ENCODE results near the gene EXO1. TPM values are rescaled to one million over a fixed set of nuclear protein-coding genes. Genes with fewer than 3 reads are reported as not detected.

Gene EXO1
- total RNA-seq, 2 experiments from 2014 or later: 53.8 to 57.8 TPM

GRCh38 chr1:241837901-241838300 is 10.1 kb upstream of the EXO1 start:
- ChIA-PET CTCF (interaction anchor here (0.6 to 1.7 kb wide), 2 partner anchors 56 to 227 kb away, joined by 3 to 9 read pairs; no protein-coding TSS in a partner anchor), POLR2A (no interaction called here)
- Mint-ChIP-seq H3K27me3 (peaks cover 6% of the 10 kb centered on the region), H3K4me3 (no peak overlapping the region), H3K36me3 (ENCODE audit: low read depth) (no peaks in the 10 kb centered on the region), H3K27ac (no peak overlapping the region), H3K9me3 (ENCODE audit: low read depth) (no peaks in the 10 kb centered on the region), H3K4me1 (peaks cover 2% of the 10 kb centered on the region)
- intact Hi-C loops (cut with DNase I, micrococcal nuclease): no loop called here
- DNase-seq (no peak), ATAC-seq (no peak)

GRCh38 chr1:241838897-241839296 is 9.1 kb upstream of the EXO1 start:
- Mint-ChIP-seq H3K4me3 (no peak overlapping the region), H3K4me1 (peaks cover 2% of the 10 kb centered on the region), H3K27ac (no peak overlapping the region), H3K27me3 (peaks cover 6% of the 10 kb centered on the region), H3K36me3 (ENCODE audit: low read depth) (no peaks in the 10 kb centered on the region), H3K9me3 (ENCODE audit: low read depth) (no peaks in the 10 kb centered on the region)
- intact Hi-C loops (cut with DNase I, micrococcal nuclease): no loop called here
- CTCF ChIA-PET: interaction anchor here (0.7 to 1.7 kb wide), 5 partner anchors 9 to 326 kb away, joined by 3 to 9 read pairs (median 5); no protein-coding TSS in a partner anchor
- DNase-seq: no peak
- POLR2A ChIA-PET: no interaction called here
- no peak for ATAC-seq

- DNase-seq (no peak), ATAC-seq (no peak)
- Mint-ChIP-seq H3K27ac (no peak overlapping the region), H3K36me3 (ENCODE audit: low read depth) (no peaks in the 10 kb centered on the region), H3K4me3 (no peak overlapping the region), H3K4me1 (peaks cover 2% of the 10 kb centered on the region), H3K27me3 (peaks cover 6% of the 10 kb centered on the region), H3K9me3 (ENCODE audit: low read depth) (no peaks in the 10 kb centered on the region)
- intact Hi-C loops (cut with DNase I, micrococcal nuclease): no loop called here
- ChIA-PET POLR2A (no interaction called here), CTCF (interaction anchor here (0.7 to 1.7 kb wide), 3 partner anchors 212 to 327 kb away, joined by 3 to 9 read pairs (median 3); no protein-coding TSS in a partner anchor)
Measured at GRCh38 chr1:241839369-241839979, 8.5 kb upstream of the EXO1 start.

- Mint-ChIP-seq H3K4me3 (no peak overlapping the region), H3K9me3 (ENCODE audit: low read depth) (no peaks in the 10 kb centered on the region), H3K27me3 (peaks cover 6% of the 10 kb centered on the region), H3K27ac (no peak overlapping the region), H3K36me3 (ENCODE audit: low read depth) (no peaks in the 10 kb centered on the region), H3K4me1 (peaks cover 2% of the 10 kb centered on the region)
- no peak for ATAC-seq
- ChIA-PET CTCF (interaction anchor here (0.8 to 1.0 kb wide), 2 partner anchors 164 to 213 kb away, joined by 3 read pairs; no protein-coding TSS in a partner anchor), POLR2A (no interaction called here)
- intact Hi-C loops (cut with DNase I, micrococcal nuclease): no loop called here
- no peak for DNase-seq
Measured at GRCh38 chr1:241840164-241840563, 7.8 kb upstream of the EXO1 start.

GRCh38 chr1:241841691-241842090 is 6.3 kb upstream of the EXO1 start:
- no peak overlapping the region for H3K4me3 Mint-ChIP-seq
- no peak for DNase-seq
- ATAC-seq: no peak
- H3K36me3 Mint-ChIP-seq (ENCODE audit: low read depth): no peaks in the 10 kb centered on the region
- no peaks in the 10 kb centered on the region for H3K9me3 Mint-ChIP-seq (ENCODE audit: low read depth)
- no peak overlapping the region for H3K27ac Mint-ChIP-seq
- POLR2A ChIA-PET: interaction anchor here (1.6 kb wide), 1 partner anchor 10 kb away, joined by 3 read pairs; no protein-coding TSS in a partner anchor
- peaks cover 2% of the 10 kb centered on the region for H3K4me1 Mint-ChIP-seq
- H3K27me3 Mint-ChIP-seq: peaks cover 3% of the 10 kb centered on the region
- CTCF ChIA-PET: interaction anchor here (1.5 kb wide), 1 partner anchor 215 kb away, joined by 4 read pairs; no protein-coding TSS in a partner anchor
- intact Hi-C loops (cut with DNase I, micrococcal nuclease): no loop called here

GRCh38 chr1:241842565-241842964 is 5.4 kb upstream of the EXO1 start:
- Mint-ChIP-seq H3K4me3 (no peak overlapping the region), H3K27me3 (peaks cover 3% of the 10 kb centered on the region)

GRCh38 chr1:241844593-241844992 is 3.4 kb upstream of the EXO1 start:
- intact Hi-C loops (cut with DNase I, micrococcal nuclease): no loop called here
- H3K27ac Mint-ChIP-seq: no peak overlapping the region
- H3K9me3 Mint-ChIP-seq (ENCODE audit: low read depth): no peaks in the 10 kb centered on the region
- ChIA-PET CTCF (interaction anchor here (0.7 to 1.0 kb wide), 3 partner anchors 12 to 23 kb away, joined by 3 read pairs; no protein-coding TSS in a partner anchor), POLR2A (no interaction called here)
- DNase-seq (no peak), ATAC-seq (no peak)
- H3K4me3 Mint-ChIP-seq: no peak overlapping the region
- H3K36me3 Mint-ChIP-seq (ENCODE audit: low read depth): peaks cover 12% of the 10 kb centered on the region
- peaks cover 12% of the 10 kb centered on the region for H3K4me1 Mint-ChIP-seq
- H3K27me3 Mint-ChIP-seq: peaks cover 3% of the 10 kb centered on the region

More at GRCh38 chr1:241842565-241842964, 5.4 kb upstream of the EXO1 start:
- no peak overlapping the region for H3K27ac Mint-ChIP-seq
- no peaks in the 10 kb centered on the region for H3K36me3 Mint-ChIP-seq (ENCODE audit: low read depth)
- ChIA-PET CTCF (interaction anchor here (0.6 to 1.5 kb wide), 3 partner anchors 61 to 349 kb away, joined by 4 read pairs; no protein-coding TSS in a partner anchor), POLR2A (interaction anchor here (0.7 to 1.6 kb wide), 2 partner anchors 9 to 26 kb away, joined by 3 read pairs; no protein-coding TSS in a partner anchor)
- DNase-seq: no peak
- no peak for ATAC-seq
- intact Hi-C loops (cut with DNase I, micrococcal nuclease): no loop called here
- peaks cover 9% of the 10 kb centered on the region for H3K4me1 Mint-ChIP-seq
- H3K9me3 Mint-ChIP-seq (ENCODE audit: low read depth): no peaks in the 10 kb centered on the region

- Mint-ChIP-seq H3K27ac (no peak overlapping the region), H3K36me3 (ENCODE audit: low read depth) (peaks cover 21% of the 10 kb centered on the region), H3K4me1 (peaks cover 14% of the 10 kb centered on the region), H3K4me3 (no peak overlapping the region), H3K9me3 (ENCODE audit: low read depth) (no peaks in the 10 kb centered on the region), H3K27me3 (peaks cover 3% of the 10 kb centered on the region)
- intact Hi-C loops (cut with DNase I, micrococcal nuclease): loop anchor here (5.0 kb wide), 6 partner anchors 129 to 1411 kb away; partner anchors contain the start of genes CEP170 (in 1 of the 2), KMO (in 1 of the 2), MAP1LC3C (in 1 of the 2) and SDCCAG8 (in 1 of the 2)
- DNase-seq (no peak), ATAC-seq (no peak)
- ChIA-PET CTCF (interaction anchor here (0.6 to 1.1 kb wide), 2 partner anchors 252 to 295 kb away, joined by 3 to 4 read pairs; no protein-coding TSS in a partner anchor), POLR2A (no interaction called here)
Measured at GRCh38 chr1:241846375-241846774, 1.6 kb upstream of the EXO1 start.

- intact Hi-C loops (cut with DNase I, micrococcal nuclease): loop anchor here (1.0 to 5.0 kb wide), 9 partner anchors 130 to 1410 kb away; partner anchors contain the start of genes FH (in 2 of the 2), CEP170 (in 1 of the 2), KMO (in 1 of the 2) and MAP1LC3C (in 1 of the 2)
- Mint-ChIP-seq H3K27me3 (peaks cover 3% of the 10 kb centered on the region), H3K27ac (peak overlapping the region; percentile 99), H3K4me3 (peak overlapping the region; percentile 99), H3K9me3 (ENCODE audit: low read depth) (no peaks in the 10 kb centered on the region), H3K4me1 (peaks cover 14% of the 10 kb centered on the region), H3K36me3 (ENCODE audit: low read depth) (peaks cover 26% of the 10 kb centered on the region)
- ChIA-PET CTCF (interaction anchor here (0.6 to 1.5 kb wide), 9 partner anchors 8 to 1466 kb away, joined by 3 to 8 read pairs (median 3); partner anchors contain the start of gene FH), POLR2A (interaction anchor here (0.6 to 1.5 kb wide), 2 partner anchors 12 to 207 kb away, joined by 3 to 4 read pairs; partner anchors contain the start of genes CHML and OPN3)
- no peak for ATAC-seq
- no peak for DNase-seq
Measured at GRCh38 chr1:241846862-241847539, 1.0 kb upstream of the EXO1 start.

- peak overlapping the region; percentile 99 for H3K4me3 Mint-ChIP-seq
- intact Hi-C loops (cut with DNase I, micrococcal nuclease): loop anchor here (1.0 to 5.0 kb wide), 9 partner anchors 130 to 1410 kb away; partner anchors contain the start of genes FH (in 2 of the 2), CEP170 (in 1 of the 2), KMO (in 1 of the 2) and MAP1LC3C (in 1 of the 2)
- CTCF ChIA-PET: interaction anchor here (0.6 to 1.5 kb wide), 9 partner anchors 9 to 1467 kb away, joined by 3 to 8 read pairs (median 3); partner anchors contain the start of gene FH
- H3K27ac Mint-ChIP-seq: peak overlapping the region; percentile 99
- H3K27me3 Mint-ChIP-seq: peaks cover 3% of the 10 kb centered on the region
- DNase-seq (no peak), ATAC-seq (no peak)
- POLR2A ChIA-PET: interaction anchor here (0.6 to 1.5 kb wide), 3 partner anchors 12 to 264 kb away, joined by 3 to 4 read pairs (median 3); partner anchors contain the start of genes CHML and OPN3
- H3K36me3 Mint-ChIP-seq (ENCODE audit: low read depth): peaks cover 30% of the 10 kb centered on the region
- H3K9me3 Mint-ChIP-seq (ENCODE audit: low read depth): no peaks in the 10 kb centered on the region
- H3K4me1 Mint-ChIP-seq: peaks cover 14% of the 10 kb centered on the region
Measured at GRCh38 chr1:241847540-241847795, 536 bp upstream of the EXO1 start.
